H9 (cell line): ENCODE data around the gene RAB40C. TPM values are rescaled to one million over a fixed set of nuclear protein-coding genes. Genes with fewer than 3 reads are reported as not detected.

Experiments used
- DNase-seq: peaks from one replicate; pipeline ENCODE4 v3.0.0-alpha.2; 2017
- H2AFZ ChIP-seq: one replicate; pipeline ENCODE4 v1.6.1; 2013; ENCODE audit warnings: mild to moderate bottlenecking, low read length, control low read depth, moderate library complexity
- H2AK5ac ChIP-seq: 2 replicates; pipeline ENCODE4 v1.6.1; 2013; ENCODE audit warnings: low read length, control low read depth, mixed read lengths; ENCODE audit not compliant: insufficient read length
- H2BK120ac ChIP-seq: one replicate; pipeline ENCODE4 v1.6.1; 2013; ENCODE audit warnings: low read depth, mild to moderate bottlenecking, low read length, control low read depth, inconsistent platforms; ENCODE audit not compliant: poor library complexity, severe bottlenecking
- H2BK12ac ChIP-seq: 2 replicates; pipeline ENCODE4 v1.6.1; 2013; ENCODE audit warnings: low read length, control low read depth, mixed read lengths, low read depth; ENCODE audit not compliant: insufficient read length
- H2BK15ac ChIP-seq: 2 replicates; pipeline ENCODE4 v1.6.1; 2013; ENCODE audit warnings: low read depth, low read length, control low read depth
- H2BK20ac ChIP-seq: one replicate; pipeline ENCODE4 v1.6.1; 2013; ENCODE audit warnings: low read depth, mild to moderate bottlenecking, low read length, control low read depth, inconsistent platforms; ENCODE audit not compliant: poor library complexity, severe bottlenecking
- H2BK5ac ChIP-seq: 2 replicates; pipeline ENCODE4 v1.6.1; 2013; ENCODE audit warnings: low read length, control low read depth, mixed read lengths; ENCODE audit not compliant: insufficient read length
- H3K14ac ChIP-seq: 2 replicates; pipeline ENCODE4 v1.6.1; 2013; ENCODE audit warnings: low read length, control low read depth; ENCODE audit not compliant: insufficient read depth
- H3K18ac ChIP-seq: 2 replicates; pipeline ENCODE4 v1.6.1; 2013; ENCODE audit warnings: low read depth, mild to moderate bottlenecking, mixed read lengths, low read length, control low read depth; ENCODE audit not compliant: insufficient read length
- H3K23ac ChIP-seq: 2 replicates; pipeline ENCODE4 v1.6.1; 2013; ENCODE audit warnings: low read length, control low read depth, mixed read lengths, low read depth; ENCODE audit not compliant: insufficient read length
- H3K23me2 ChIP-seq: 2 replicates; pipeline ENCODE4 v1.6.1; 2013; ENCODE audit warnings: low read depth, mild to moderate bottlenecking, mixed read lengths, low read length, control low read depth; ENCODE audit not compliant: insufficient read length, poor library complexity, severe bottlenecking
- H3K27ac ChIP-seq: 2 replicates; pipeline ENCODE4 v1.5.1; 2013; ENCODE audit warnings: low read length, control low read depth, mixed read lengths, low read depth; ENCODE audit not compliant: insufficient read length
- H3K27me3 ChIP-seq: 2 replicates; pipeline ENCODE4 v1.6.1; 2013; ENCODE audit warnings: low read length, control low read depth, inconsistent platforms; ENCODE audit not compliant: insufficient read depth
- H3K4ac ChIP-seq: 2 replicates; pipeline ENCODE4 v1.6.1; 2013; ENCODE audit warnings: low read depth, mild to moderate bottlenecking, control low read depth, inconsistent platforms, low read length, moderate library complexity
- H3K4me1 ChIP-seq: 2 replicates; pipeline ENCODE4 v1.6.1; 2013; ENCODE audit warnings: low read length, control low read depth, inconsistent platforms; ENCODE audit not compliant: insufficient read depth
- H3K4me2 ChIP-seq: 2 replicates; pipeline ENCODE4 v1.6.1; 2013; ENCODE audit warnings: low read length, control low read depth, mixed read lengths; ENCODE audit not compliant: insufficient read length, insufficient read depth
- H3K56ac ChIP-seq: 2 replicates; pipeline ENCODE4 v1.6.1; 2013; ENCODE audit warnings: low read depth, mild to moderate bottlenecking, mixed read lengths, low read length, control low read depth; ENCODE audit not compliant: insufficient read length
- H3K79me1 ChIP-seq: 2 replicates; pipeline ENCODE4 v1.6.1; 2013; ENCODE audit warnings: low read depth, mild to moderate bottlenecking, moderate library complexity, low read length, control low read depth, inconsistent platforms; ENCODE audit not compliant: insufficient read depth, poor library complexity, severe bottlenecking
- H3K79me2 ChIP-seq: 2 replicates; pipeline ENCODE4 v1.6.1; 2013; ENCODE audit warnings: low read length, control low read depth, inconsistent platforms; ENCODE audit not compliant: insufficient read depth
- H3K9ac ChIP-seq: 2 replicates; pipeline ENCODE4 v1.6.1; 2013; ENCODE audit warnings: low read length, control low read depth, mixed read lengths; ENCODE audit not compliant: insufficient read length; ENCODE audit errors: extremely low read depth
- H3K9me3 ChIP-seq: one replicate; pipeline ENCODE4 v1.6.1; 2013; ENCODE audit warnings: low read depth, low read length, inconsistent platforms; ENCODE audit not compliant: control insufficient read depth
- H3T11ph ChIP-seq: one replicate; pipeline ENCODE4 v1.6.1; 2013; ENCODE audit warnings: mild to moderate bottlenecking, low read length, control low read depth, inconsistent platforms
- H4K20me1 ChIP-seq: one replicate; pipeline ENCODE4 v1.6.1; 2013; ENCODE audit not compliant: control insufficient read depth, insufficient read length, insufficient read depth
- H4K5ac ChIP-seq: 2 replicates; pipeline ENCODE4 v1.6.1; 2013; ENCODE audit warnings: low read depth, mild to moderate bottlenecking, mixed read lengths, low read length, control low read depth; ENCODE audit not compliant: insufficient read length
- H4K8ac ChIP-seq: replicated peaks from 2 replicates; pipeline ENCODE4 v1.6.1; 2013; ENCODE audit warnings: low read length, control low read depth, mixed read lengths, low read depth; ENCODE audit not compliant: insufficient read length
- H4K91ac ChIP-seq: 2 replicates; pipeline ENCODE4 v1.6.1; 2013; ENCODE audit warnings: low read depth, mild to moderate bottlenecking, moderate library complexity, mixed read lengths, low read length, control low read depth; ENCODE audit not compliant: insufficient read length
- H3K27ac Mint-ChIP-seq, 3 experiments: 2 replicates in 2 of 3; 3 replicates in 1 of 3; pipeline ENCODE4 v1.8.0; 2020 to 2021; ENCODE audit warnings: mixed read lengths in 3 of 3, mild to moderate bottlenecking in 1 of 3, moderate library complexity in 1 of 3
- H3K27me3 Mint-ChIP-seq: 2 replicates; pipeline ENCODE4 v1.8.0; 2021; ENCODE audit warnings: low read depth, mild to moderate bottlenecking, moderate library complexity, mixed read lengths
- H3K36me3 Mint-ChIP-seq, 3 experiments: 2 replicates in 2 of 3; 3 replicates in 1 of 3; pipeline ENCODE4 v1.8.0; 2020 to 2021; ENCODE audit warnings: low read depth in 3 of 3, mixed read lengths in 3 of 3; ENCODE audit not compliant: insufficient read depth in 1 of 3
- H3K4me1 Mint-ChIP-seq, 2 experiments: 2 replicates each; pipeline ENCODE4 v1.8.0; 2020; ENCODE audit warnings: mixed read lengths in 2 of 2
- H3K4me3 Mint-ChIP-seq, 2 experiments: 2 replicates in 1 of 2; 3 replicates in 1 of 2; pipeline ENCODE4 v1.8.0; 2020 to 2021; ENCODE audit warnings: mild to moderate bottlenecking in 2 of 2, mixed read lengths in 2 of 2, moderate library complexity in 1 of 2
- H3K9me3 Mint-ChIP-seq, 2 experiments: 2 replicates in 1 of 2; 3 replicates in 1 of 2; pipeline ENCODE4 v1.8.0; 2020; ENCODE audit warnings: mild to moderate bottlenecking in 2 of 2, mixed read lengths in 2 of 2, moderate library complexity in 1 of 2
- WGBS: extraction: QIAGEN DNeasy Blood & Tissue Kit; methylation state at CpG from one replicate; pipeline ENCODE4 v1.1.7; 2013; ENCODE audit warnings: missing lambda C conversion rate, low lambda C conversion rate, mixed read lengths; ENCODE audit not compliant: insufficient read length; ENCODE audit errors: extremely low coverage; 5-methylcytosine and 5-hydroxymethylcytosine counted together
- total RNA-seq: library from RNA; stranded (reverse); gene quantifications from 2 replicates; pipeline ENCODE4 v1.2.1, GENCODE V29; 2021
- TF ChIP-seq, protein P1 (sequence below): fragments of 200-600 bp; sonication (generic); conservative IDR thresholded peaks from 3 replicates; pipeline ENCODE4 v1.8.0; 2021; ENCODE audit warnings: antibody characterized with exemption, mild to moderate bottlenecking

RAB40C gene
- total RNA-seq, 1 experiment from 2014 or later = 19.1 TPM

DNA sequence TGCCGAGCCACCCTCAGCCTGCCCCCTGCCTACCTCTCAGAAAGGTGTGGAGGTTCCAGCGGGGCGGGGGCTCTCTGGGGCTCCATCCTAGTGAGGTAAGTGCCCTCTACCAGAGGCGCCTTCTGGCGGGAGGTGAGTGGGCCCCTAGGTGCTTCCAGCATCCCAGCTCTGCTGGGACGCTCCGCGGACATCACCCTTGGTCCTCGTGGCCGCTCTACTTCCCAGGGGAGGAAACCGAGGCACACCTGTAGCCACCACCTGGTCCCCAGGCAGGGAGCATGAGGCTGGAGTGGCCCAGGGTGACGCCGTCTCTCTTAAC is 53.1 kb downstream of the RAB40C start:
- H3K4ac ChIP-seq = no peak overlapping the region
- H3K27me3 ChIP-seq = no peaks in the 10 kb centered on the region
- Mint-ChIP-seq H3K9me3 (no peaks in the 10 kb centered on the region), H3K36me3 (peaks cover 2 to 15% (median 4%) of the 10 kb centered on the region in 3 experiments; a peak in 4 of 7 replicates), H3K4me3 (peak overlapping the region; percentile 68 to 77), H3K27me3 (no peaks in the 10 kb centered on the region; the same call in 1 of the 2 replicates), H3K4me1 (peaks cover 7 to 21% of the 10 kb centered on the region in 2 experiments), H3K27ac (no peak overlapping the region)
- TF ChIP-seq, protein P1, sequence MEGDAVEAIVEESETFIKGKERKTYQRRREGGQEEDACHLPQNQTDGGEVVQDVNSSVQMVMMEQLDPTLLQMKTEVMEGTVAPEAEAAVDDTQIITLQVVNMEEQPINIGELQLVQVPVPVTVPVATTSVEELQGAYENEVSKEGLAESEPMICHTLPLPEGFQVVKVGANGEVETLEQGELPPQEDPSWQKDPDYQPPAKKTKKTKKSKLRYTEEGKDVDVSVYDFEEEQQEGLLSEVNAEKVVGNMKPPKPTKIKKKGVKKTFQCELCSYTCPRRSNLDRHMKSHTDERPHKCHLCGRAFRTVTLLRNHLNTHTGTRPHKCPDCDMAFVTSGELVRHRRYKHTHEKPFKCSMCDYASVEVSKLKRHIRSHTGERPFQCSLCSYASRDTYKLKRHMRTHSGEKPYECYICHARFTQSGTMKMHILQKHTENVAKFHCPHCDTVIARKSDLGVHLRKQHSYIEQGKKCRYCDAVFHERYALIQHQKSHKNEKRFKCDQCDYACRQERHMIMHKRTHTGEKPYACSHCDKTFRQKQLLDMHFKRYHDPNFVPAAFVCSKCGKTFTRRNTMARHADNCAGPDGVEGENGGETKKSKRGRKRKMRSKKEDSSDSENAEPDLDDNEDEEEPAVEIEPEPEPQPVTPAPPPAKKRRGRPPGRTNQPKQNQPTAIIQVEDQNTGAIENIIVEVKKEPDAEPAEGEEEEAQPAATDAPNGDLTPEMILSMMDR = no peak
- H3K14ac ChIP-seq = no peak overlapping the region
- H4K8ac ChIP-seq = no peak overlapping the region
- H3K9me3 ChIP-seq = no peaks in the 10 kb centered on the region
- no peak overlapping the region for H3K9ac ChIP-seq
- no CpG with 5 or more reads among the region's 13 CpGs for WGBS
- H2BK15ac ChIP-seq = no peak overlapping the region
- H3K18ac ChIP-seq = no peak overlapping the region
- peak overlapping the region; percentile 55 for H3K4me2 ChIP-seq
- H2BK120ac ChIP-seq = no peak overlapping the region
- H3K79me2 ChIP-seq = no peaks in the 10 kb centered on the region
- no peaks in the 10 kb centered on the region for H4K20me1 ChIP-seq
- H2BK20ac ChIP-seq = no peak overlapping the region
- no peak overlapping the region for H3K56ac ChIP-seq
- H3T11ph ChIP-seq = no peak overlapping the region
- H4K5ac ChIP-seq = no peak overlapping the region
- H3K79me1 ChIP-seq = no peaks in the 10 kb centered on the region
- no peak overlapping the region for H2BK5ac ChIP-seq
- H2AK5ac ChIP-seq = no peak overlapping the region
- no peaks in the 10 kb centered on the region; the same call in 1 of the 2 replicates for H3K4me1 ChIP-seq
- peaks cover 6% of the 10 kb centered on the region for H3K23me2 ChIP-seq
- H4K91ac ChIP-seq = no peak overlapping the region
- H2AFZ ChIP-seq = no peak overlapping the region
- H3K27ac ChIP-seq = no peak overlapping the region
- H2BK12ac ChIP-seq = no peak overlapping the region
- DNase-seq = no peak
- H3K23ac ChIP-seq = no peak overlapping the region
